Heart right ventricle (tissue), 16 donors: ENCODE data around the gene UST. TPM values are rescaled to one million over a fixed set of nuclear protein-coding genes. Genes with fewer than 3 reads are reported as not detected.

Experiments used
- ATAC-seq, 8 donors: fragments of 200-7000 bp; cut with Tn5 transposase; one replicate each; pipeline ENCODE4 v1.9.1; 2020; ENCODE audit warnings: mild to moderate bottlenecking in 8 of 8, moderate library complexity in 8 of 8, moderate number of reproducible peaks in 1 of 8
- DNase-seq, 2 donors: peaks; one replicate each; pipeline ENCODE4 v3.0.0-alpha.2; 2020
- H3K27ac ChIP-seq, 10 donors: fragments of 200-600 bp; sonication (generic) in 2 of 10; one replicate each; pipeline versions ENCODE4 v1.5.0 to v1.8.0; 2020 to 2022; ENCODE audit warnings: mild to moderate bottlenecking in 3 of 10
- H3K27me3 ChIP-seq, 7 donors: fragments of 200-600 bp; one replicate each; pipeline ENCODE4 v1.8.0; 2021 to 2022; ENCODE audit warnings: mild to moderate bottlenecking in 2 of 7
- H3K36me3 ChIP-seq, 9 donors: fragments of 200-600 bp; sonication (generic) in 1 of 9; one replicate each; pipeline versions ENCODE4 v1.5.0 to v1.8.0; 2020 to 2022; ENCODE audit warnings: mild to moderate bottlenecking in 2 of 9
- H3K4me1 ChIP-seq, 9 donors: fragments of 200-600 bp; sonication (generic) in 1 of 9; one replicate each; pipeline versions ENCODE4 v1.5.0 to v1.8.0; 2020 to 2022; ENCODE audit warnings: mild to moderate bottlenecking in 4 of 9
- H3K4me3 ChIP-seq, 10 donors: fragments of 200-600 bp; sonication (generic) in 2 of 10; one replicate each; pipeline versions ENCODE4 v1.5.0 to v1.8.0; 2020 to 2022; ENCODE audit warnings: mild to moderate bottlenecking in 7 of 10, moderate library complexity in 2 of 10
- H3K9me3 ChIP-seq, 11 donors: fragments of 200-600 bp in 10 of 11; sonication (generic) in 2 of 11; one replicate each; pipeline versions ENCODE4 v1.5.0 to v1.8.0; 2013 to 2022; ENCODE audit warnings: mild to moderate bottlenecking in 2 of 11, control low read depth in 1 of 11, moderate library complexity in 1 of 11
- CTCF ChIP-seq, 9 donors: fragments of 200-600 bp; sonication (generic) in 2 of 9; IDR thresholded peaks; one replicate each; pipeline versions ENCODE4 v1.5.0 to v1.8.0; 2021 to 2022; ENCODE audit warnings: antibody characterized with exemption in 9 of 9, mild to moderate bottlenecking in 5 of 9, moderate library complexity in 1 of 9
- WGBS, 2 donors: extraction: QIAGEN DNeasy Blood & Tissue Kit; methylation state at CpG; one replicate each; pipeline ENCODE4 v1.1.7; 2013; ENCODE audit warnings: inconsistent platforms in 1 of 2; 5-methylcytosine and 5-hydroxymethylcytosine counted together
- intact Hi-C, 10 donors: fragments of 100-400 bp; cut with DNase I; formaldehyde crosslinking; loops; one replicate each; pipeline versions ENCODE4 v1.11.1 to v1.14.2; 2022
- polyA plus RNA-seq, 2 donors: library from polyadenylated mRNA; stranded (reverse); fragments of 200-250 nt; gene quantifications; one replicate each; pipeline ENCODE4 v1.2.3, GENCODE V29; 2013
- total RNA-seq, 10 donors: library from RNA; stranded (reverse); fragmentation: NEBNext Ultra II Directional in 3 of 10; extraction: Animal tissue kit (Norgen Biotek cat#: 25700) in 3 of 10; gene quantifications; one replicate each; pipeline versions ENCODE4 v1.2.1 to v1.2.4, GENCODE V29; 2021 to 2023
- donor health status: Arrhythmogenic right ventricular cardiomyopathy.
- donor health status: ischemic (EF 13 %, LVEDD 7.1; RV severe dilation, severe dysfunction).
- donor health status: healthy with polysubstance abuse.
- donor health status: DM: no; HTN: yes; CAD: no.
- donor health status: DM: no; HTN: no; CAD: no.
- donor health status: ischemic (EF 25% LVEDD 6.9; RV normal size, moderate dysfunction).
- donor health status: ischemic (EF 25% LVEDD 5.7; RV mildly dilated, moderate dysfunction).
- donor health status: healthy.
- donor health status: DM: yes; HTN: yes; CAD: no.
- donor health status: Ischemic cardiomyopathy.
- donor health status: ischemic (EF 35%, LVEDD 5.7; RV mildly dilated, moderate dysfunction).
- donor health status: nonischemic (EF 11% LVEDD 7.7; RV severe dilation, severe dysfunction).
- donor health status: DM: yes; HTN: yes; CAD: no.
- donor health status: PGD.
- donor health status: ischemic (EF 29% LVEDD 5.4; RV normal size, mild dysfunction).
- donor health status: nonischemic (EF 23%, LVEDD 6.1; RV moderate dilation, normal function).

Gene UST
- total and polyA plus RNA-seq, 12 donors, result 1.6 to 4.1 (median 2.3) TPM

- TF ChIP-seq CTCF (IDR thresholded peaks at IDR 0.05), result no peak
- ATAC-seq (no peak), DNase-seq (no peak)
- WGBS, 2 donors, result 97 to 99% methylated on average over 4 of the region's 4 CpGs
- no peaks in the 10 kb centered on the region for H3K36me3 ChIP-seq
- H3K4me3 ChIP-seq, result no peak overlapping the region
- peaks cover 0 to 9% (median 0%) of the 10 kb centered on the region in 9 donors for H3K4me1 ChIP-seq
- no peaks in the 10 kb centered on the region for H3K9me3 ChIP-seq
- no peak overlapping the region for H3K27ac ChIP-seq
- intact Hi-C loops, result no loop called here
- H3K27me3 ChIP-seq, result no peaks in the 10 kb centered on the region
These were observed 325.2 kb downstream of the UST start for GRCh38 chr6:149071997-149072396.

- ATAC-seq, result no peak
- no peak for TF ChIP-seq CTCF (IDR thresholded peaks at IDR 0.05)
- WGBS, 2 donors, result 58 to 68% methylated on average over 2 of the region's 2 CpGs
- no peaks in the 10 kb centered on the region for H3K27me3 ChIP-seq
- no peak overlapping the region for H3K4me3 ChIP-seq
- intact Hi-C loops, result loop anchor here in 2 of 10 donors (5.0 kb wide), 2 partner anchors 38 to 43 kb away; no protein-coding TSS in a partner anchor
- no peak overlapping the region for H3K27ac ChIP-seq
- H3K9me3 ChIP-seq, result no peaks in the 10 kb centered on the region
- H3K4me1 ChIP-seq, result peaks cover 0 to 13% (median 6%) of the 10 kb centered on the region in 9 donors
- no peak for DNase-seq
- no peaks in the 10 kb centered on the region for H3K36me3 ChIP-seq
These were observed 328.0 kb downstream of the UST start for GRCh38 chr6:149074832-149075258.

GRCh38 chr6:149075616-149076354, 329.0 kb downstream of the UST start:
- TF ChIP-seq CTCF (IDR thresholded peaks at IDR 0.05), result no peak
- Histone ChIP-seq H3K27me3 (no peaks in the 10 kb centered on the region), H3K4me1 (peaks cover 2 to 22% (median 15%) of the 10 kb centered on the region in 9 donors), H3K4me3 (no peak overlapping the region), H3K9me3 (no peaks in the 10 kb centered on the region), H3K36me3 (no peaks in the 10 kb centered on the region), H3K27ac (no peak overlapping the region)
- ATAC-seq, result no peak
- intact Hi-C loops, result loop anchor here in 2 of 10 donors (5.0 kb wide), 2 partner anchors 38 to 43 kb away; no protein-coding TSS in a partner anchor
- DNase-seq, result no peak
- 71 to 78% methylated on average over 6 of the region's 6 CpGs for WGBS, 2 donors

GRCh38 chr6:149076355-149076734, 329.5 kb downstream of the UST start:
- 64 to 68% methylated on average over 2 of the region's 2 CpGs for WGBS, 2 donors
- H3K27ac ChIP-seq, result no peak overlapping the region
- intact Hi-C loops, result loop anchor here in 2 of 10 donors (5.0 kb wide), 2 partner anchors 39 to 44 kb away; no protein-coding TSS in a partner anchor
- no peak for TF ChIP-seq CTCF (IDR thresholded peaks at IDR 0.05)
- no peak overlapping the region for H3K4me3 ChIP-seq
- H3K36me3 ChIP-seq, result no peaks in the 10 kb centered on the region
- ATAC-seq, result no peak
- H3K9me3 ChIP-seq, result no peaks in the 10 kb centered on the region
- DNase-seq, result no peak
- H3K27me3 ChIP-seq, result no peaks in the 10 kb centered on the region
- peaks cover 2 to 28% (median 18%) of the 10 kb centered on the region in 9 donors for H3K4me1 ChIP-seq
